Stimulated activated naive B cell treated with anti-CD40 and anti-IgM and Interleukin-4, amounts not matched to agents 10 μg/mL and 1 μg/mL and 100 μg/mL, for 72 hours (primary cell): ENCODE results near the gene DIP2B.
A peak's percentile ranks its signal among the peaks of the same experiment; 100 is the strongest.

ENCODE experiments used
- ATAC-seq, 2 donors: fragments of 150-1000 bp; cut with Tn5 transposase; replicated peaks; 2 replicates each; pipeline ENCODE4 v1.10.0; 2021; ENCODE audit warnings: moderate library complexity in 1 of 2
- DNase-seq: peaks from one replicate; pipeline ENCODE4 v3.0.0; 2021
- H3K27ac Mint-ChIP-seq: one replicate; pipeline ENCODE4 v1.8.0; 2022; ENCODE audit warnings: mild to moderate bottlenecking, mixed read lengths
- H3K27me3 Mint-ChIP-seq, 2 donors: one replicate each; pipeline ENCODE4 v1.8.0; 2022; ENCODE audit warnings: mixed read lengths in 2 of 2
- H3K36me3 Mint-ChIP-seq, 2 donors: one replicate each; pipeline ENCODE4 v1.8.0; 2022; ENCODE audit warnings: mixed read lengths in 2 of 2, mild to moderate bottlenecking in 1 of 2
- H3K4me1 Mint-ChIP-seq, 2 donors: one replicate each; pipeline ENCODE4 v1.8.0; 2022; ENCODE audit warnings: mixed read lengths in 2 of 2, mild to moderate bottlenecking in 1 of 2
- H3K4me3 Mint-ChIP-seq, 2 donors: one replicate each; pipeline ENCODE4 v1.8.0; 2022; ENCODE audit warnings: mild to moderate bottlenecking in 2 of 2, mixed read lengths in 2 of 2, moderate library complexity in 1 of 2
- H3K9me3 Mint-ChIP-seq, 2 donors: one replicate each; pipeline ENCODE4 v1.8.0; 2022; ENCODE audit warnings: mixed read lengths in 2 of 2, mild to moderate bottlenecking in 1 of 2

DIP2B gene

DNA sequence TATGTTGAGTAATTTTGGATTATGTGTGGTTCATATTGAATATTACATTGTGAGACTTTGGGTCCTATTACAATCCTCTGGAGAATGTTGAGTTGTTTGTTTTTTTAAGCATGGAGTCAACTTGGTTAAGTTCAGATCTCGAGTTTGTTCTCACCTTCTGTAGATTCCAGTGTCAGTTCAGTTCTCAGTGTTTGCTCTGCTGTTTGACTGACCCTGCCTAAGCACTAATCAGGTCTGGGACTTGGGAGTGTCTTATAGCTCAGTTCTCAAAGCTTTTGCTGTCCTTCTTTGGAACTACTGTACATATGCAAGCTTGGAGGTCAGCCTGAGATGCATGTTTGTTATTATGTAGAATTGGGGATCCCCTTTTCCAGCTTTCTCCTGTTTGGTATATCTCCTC, 63.1 kb downstream of the DIP2B start:
- ATAC-seq: no peak
- H3K4me3 Mint-ChIP-seq: no peak overlapping the region
- H3K27me3 Mint-ChIP-seq: no peaks in the 10 kb centered on the region
- peaks cover 2 to 7% of the 10 kb centered on the region in 2 donors for H3K9me3 Mint-ChIP-seq
- no peak overlapping the region for H3K27ac Mint-ChIP-seq
- H3K36me3 Mint-ChIP-seq: peaks cover 7 to 16% of the 10 kb centered on the region in 2 donors
- DNase-seq: no peak
- peaks cover 27 to 64% of the 10 kb centered on the region in 2 donors for H3K4me1 Mint-ChIP-seq

GRCh38 chr12:50568338-50569091, 63.7 kb downstream of the DIP2B start:
- ATAC-seq (no peak), DNase-seq (no peak)
- H3K9me3 Mint-ChIP-seq: peaks cover 2 to 7% of the 10 kb centered on the region in 2 donors
- no peak overlapping the region for H3K4me3 Mint-ChIP-seq
- peaks cover 30 to 64% of the 10 kb centered on the region in 2 donors for H3K4me1 Mint-ChIP-seq
- H3K27ac Mint-ChIP-seq: no peak overlapping the region
- no peaks in the 10 kb centered on the region for H3K27me3 Mint-ChIP-seq
- H3K36me3 Mint-ChIP-seq: peaks cover 7 to 16% of the 10 kb centered on the region in 2 donors

DNA sequence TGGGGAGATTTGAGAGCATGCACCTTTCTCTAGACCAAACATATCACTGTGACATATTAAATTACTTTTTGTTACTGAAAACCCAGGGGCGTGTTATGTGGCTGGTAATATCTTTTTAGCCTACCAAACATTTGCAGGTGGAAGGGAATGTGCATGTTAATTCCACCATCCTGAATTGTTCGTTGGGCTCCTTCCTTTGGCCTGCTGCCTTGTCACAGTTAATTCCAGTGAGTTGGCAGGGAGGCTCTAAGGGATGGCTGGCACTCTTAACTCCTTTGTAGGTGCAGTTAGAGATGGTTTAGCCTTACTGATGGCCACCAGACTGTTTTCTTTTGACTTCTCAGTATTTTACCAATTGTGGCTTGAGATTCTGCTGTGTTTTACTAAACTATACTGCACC, 64.5 kb downstream of the DIP2B start:
- Mint-ChIP-seq H3K4me1 (peaks cover 29 to 57% of the 10 kb centered on the region in 2 donors), H3K36me3 (peaks cover 7 to 16% of the 10 kb centered on the region in 2 donors), H3K27ac (no peak overlapping the region), H3K4me3 (no peak overlapping the region), H3K9me3 (peaks cover 2 to 7% of the 10 kb centered on the region in 2 donors), H3K27me3 (no peaks in the 10 kb centered on the region)
- ATAC-seq: no peak
- no peak for DNase-seq

GRCh38 chr12:50569876-50570275, 65.1 kb downstream of the DIP2B start:
- no peaks in the 10 kb centered on the region for H3K27me3 Mint-ChIP-seq
- ATAC-seq (no peak), DNase-seq (no peak)
- H3K27ac Mint-ChIP-seq: no peak overlapping the region
- peaks cover 27 to 54% of the 10 kb centered on the region in 2 donors for H3K4me1 Mint-ChIP-seq
- peaks cover 2 to 7% of the 10 kb centered on the region in 2 donors for H3K9me3 Mint-ChIP-seq
- H3K4me3 Mint-ChIP-seq: no peak overlapping the region
- H3K36me3 Mint-ChIP-seq: peaks cover 7 to 13% of the 10 kb centered on the region in 2 donors

DNA sequence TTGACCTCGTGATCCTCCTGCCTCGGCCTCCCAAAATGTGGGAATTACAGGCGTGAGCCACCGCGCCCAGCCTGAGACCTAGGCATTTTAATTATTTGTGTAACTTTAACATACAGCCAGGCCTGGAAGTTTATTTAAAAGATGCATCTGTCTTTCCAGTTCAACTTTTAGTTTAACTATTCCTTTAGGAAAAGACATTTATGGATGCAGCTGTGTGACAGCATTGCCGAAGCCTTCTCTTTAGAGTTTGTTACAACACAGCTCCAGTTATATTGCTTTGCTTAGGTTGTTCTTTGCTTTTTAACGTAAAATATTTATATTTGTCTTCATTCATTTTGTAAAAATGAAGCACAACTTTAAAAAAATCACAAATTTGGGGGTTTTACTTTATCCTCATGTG, 67.0 kb downstream of the DIP2B start:
- H3K27me3 Mint-ChIP-seq: no peaks in the 10 kb centered on the region
- peaks cover 7% of the 10 kb centered on the region in 2 donors for H3K36me3 Mint-ChIP-seq
- no peak for DNase-seq
- H3K27ac Mint-ChIP-seq: no peak overlapping the region
- peaks cover 29 to 45% of the 10 kb centered on the region in 2 donors for H3K4me1 Mint-ChIP-seq
- peaks cover 2 to 7% of the 10 kb centered on the region in 2 donors for H3K9me3 Mint-ChIP-seq
- no peak for ATAC-seq
- H3K4me3 Mint-ChIP-seq: no peak overlapping the region

DNA sequence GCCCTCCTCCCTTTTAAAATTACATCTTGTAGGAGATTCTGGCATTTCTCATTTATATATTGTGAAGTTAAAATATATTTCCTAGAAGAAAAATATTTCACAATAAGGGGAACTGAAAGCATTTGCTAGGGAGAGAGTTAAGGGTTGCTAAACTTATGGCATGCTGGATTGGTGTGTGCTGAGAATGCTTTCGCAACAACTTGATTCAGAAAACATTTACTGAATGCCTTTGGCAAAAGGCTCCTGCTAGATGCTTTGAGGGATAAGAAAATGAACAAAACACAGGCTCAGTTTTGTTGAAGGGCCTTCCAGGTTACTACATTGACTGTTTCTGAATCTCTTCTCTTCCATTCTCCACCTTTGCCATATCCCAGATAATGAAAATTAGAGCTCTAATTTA, 67.5 kb downstream of the DIP2B start:
- no peak for DNase-seq
- peak in 1 of 2 donors; percentile 29 for ATAC-seq
- Mint-ChIP-seq H3K4me1 (peaks cover 29 to 43% of the 10 kb centered on the region in 2 donors), H3K36me3 (peaks cover 7% of the 10 kb centered on the region in 2 donors), H3K27me3 (no peaks in the 10 kb centered on the region), H3K27ac (no peak overlapping the region), H3K4me3 (no peak overlapping the region), H3K9me3 (peaks cover 2 to 7% of the 10 kb centered on the region in 2 donors)

DNA sequence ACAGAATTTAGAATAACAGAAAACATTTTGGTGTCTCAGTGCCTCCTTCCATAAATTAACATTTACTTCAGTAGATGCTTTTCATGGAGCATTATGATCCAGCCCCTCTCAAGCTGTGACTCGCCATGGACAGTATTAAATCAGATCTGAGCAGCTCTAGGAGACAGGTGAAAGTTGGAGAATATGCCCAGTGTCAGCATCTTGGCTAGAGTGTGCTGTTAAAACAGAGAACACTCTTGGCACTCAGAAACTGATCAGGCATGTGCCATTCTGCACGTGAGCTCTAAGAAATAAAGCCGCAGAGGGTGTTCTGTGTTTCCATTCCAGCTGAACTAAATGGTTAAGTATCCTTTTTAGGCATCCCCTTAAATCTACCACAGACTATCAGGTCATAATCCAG, 68.0 kb downstream of the DIP2B start:
- Mint-ChIP-seq H3K9me3 (peaks cover under 1 to 6% of the 10 kb centered on the region in 2 donors), H3K36me3 (peaks cover 5 to 6% of the 10 kb centered on the region in 2 donors), H3K4me1 (peaks cover 28 to 38% of the 10 kb centered on the region in 2 donors), H3K27ac (no peak overlapping the region), H3K27me3 (no peaks in the 10 kb centered on the region), H3K4me3 (no peak overlapping the region)
- ATAC-seq: no peak
- no peak for DNase-seq

DNA sequence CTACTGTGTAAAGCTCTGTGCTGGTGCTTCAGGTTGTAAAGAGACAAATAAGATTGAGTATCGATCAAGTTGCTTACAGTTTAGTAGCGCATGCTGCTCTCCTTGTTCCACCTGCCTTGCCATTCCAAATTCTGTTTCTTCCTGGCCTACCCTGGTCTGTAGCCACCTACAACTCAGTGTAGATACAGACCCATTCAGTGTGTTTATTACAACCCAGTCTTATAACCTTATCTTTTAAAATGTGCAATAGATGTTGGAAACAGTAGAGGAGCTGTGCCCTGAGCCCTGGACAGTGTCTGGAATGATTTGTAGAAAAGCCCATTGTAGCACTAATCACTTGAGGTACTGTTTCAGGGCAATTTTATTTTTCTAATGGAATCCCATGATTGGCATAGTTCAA, 68.5 kb downstream of the DIP2B start:
- Mint-ChIP-seq H3K27me3 (no peaks in the 10 kb centered on the region), H3K36me3 (peaks cover 3 to 4% of the 10 kb centered on the region in 2 donors), H3K27ac (no peak overlapping the region), H3K4me3 (no peak overlapping the region), H3K4me1 (peaks cover 25 to 33% of the 10 kb centered on the region in 2 donors), H3K9me3 (peaks cover 0 to 4% of the 10 kb centered on the region in 2 donors)
- DNase-seq: no peak
- no peak for ATAC-seq

DNA sequence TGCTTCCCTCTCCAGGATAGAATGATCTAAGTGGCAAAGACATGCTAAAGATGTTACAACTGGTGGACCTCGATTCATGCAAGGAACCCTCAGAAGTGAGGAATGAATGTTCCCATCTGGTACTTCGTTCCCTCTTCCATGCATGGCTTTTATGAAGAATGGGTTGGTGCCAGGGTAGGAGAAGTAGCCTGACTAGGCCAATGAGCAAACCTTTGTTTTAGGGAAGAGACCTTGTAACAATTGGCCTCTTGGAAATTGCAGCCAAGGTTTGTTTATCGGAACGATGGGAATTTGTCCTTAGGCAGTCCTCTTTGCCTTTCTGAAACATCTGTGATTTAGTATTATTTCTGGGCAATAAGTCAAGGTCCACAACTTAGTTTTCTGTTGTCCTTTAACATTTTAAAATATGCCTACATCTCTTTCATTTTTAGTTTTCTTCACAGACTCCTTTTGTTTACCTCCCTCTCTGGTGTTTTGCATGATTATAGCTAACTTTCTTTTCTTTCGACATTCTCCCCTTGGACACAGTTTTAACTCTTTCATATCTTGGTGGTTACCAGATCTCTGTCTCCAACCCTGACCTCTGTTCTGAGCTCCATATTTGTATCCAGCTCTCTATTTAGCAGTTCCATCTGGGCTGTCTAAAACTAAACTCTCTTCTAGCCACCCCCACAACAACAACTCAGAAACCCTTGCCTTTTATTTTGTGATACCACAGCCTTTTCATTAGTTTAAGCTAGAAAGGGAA, 70.0 kb downstream of the DIP2B start:
- H3K36me3 Mint-ChIP-seq: no peaks in the 10 kb centered on the region
- H3K4me3 Mint-ChIP-seq: no peak overlapping the region
- DNase-seq: no peak
- H3K4me1 Mint-ChIP-seq: peaks cover 22 to 27% of the 10 kb centered on the region in 2 donors
- H3K27me3 Mint-ChIP-seq: no peaks in the 10 kb centered on the region
- H3K27ac Mint-ChIP-seq: peak overlapping the region; percentile 78
- no peaks in the 10 kb centered on the region for H3K9me3 Mint-ChIP-seq
- ATAC-seq: no peak

- H3K27me3 Mint-ChIP-seq: no peaks in the 10 kb centered on the region
- peak; percentile 8 for DNase-seq
- H3K27ac Mint-ChIP-seq: peak overlapping the region; percentile 72
- peak overlapping the region in 1 of 2 donors; percentile 1 for H3K4me3 Mint-ChIP-seq
- peaks cover 20 to 21% of the 10 kb centered on the region in 2 donors for H3K4me1 Mint-ChIP-seq
- peaks cover 0 to 1% of the 10 kb centered on the region in 2 donors for H3K36me3 Mint-ChIP-seq
- H3K9me3 Mint-ChIP-seq: no peaks in the 10 kb centered on the region
- peak; percentile 83 to 91 for ATAC-seq
These were observed 75.0 kb downstream of the DIP2B start for GRCh38 chr12:50579757-50580267.

- Mint-ChIP-seq H3K9me3 (no peaks in the 10 kb centered on the region), H3K27me3 (no peaks in the 10 kb centered on the region), H3K4me3 (peak overlapping the region in 1 of 2 donors; percentile 62), H3K27ac (peak overlapping the region; percentile 85), H3K4me1 (peaks cover 14 to 16% of the 10 kb centered on the region in 2 donors), H3K36me3 (peaks cover 0 to 1% of the 10 kb centered on the region in 2 donors)
- ATAC-seq: no peak
- no peak for DNase-seq
These were observed 75.7 kb downstream of the DIP2B start for GRCh38 chr12:50580436-50580835.

- Mint-ChIP-seq H3K9me3 (no peaks in the 10 kb centered on the region), H3K27ac (no peak overlapping the region), H3K36me3 (peaks cover 0 to 1% of the 10 kb centered on the region in 2 donors), H3K27me3 (no peaks in the 10 kb centered on the region), H3K4me1 (peaks cover 13 to 16% of the 10 kb centered on the region in 2 donors), H3K4me3 (no peak overlapping the region)
- ATAC-seq (no peak), DNase-seq (no peak)
These were observed 76.7 kb downstream of the DIP2B start for GRCh38 chr12:50581226-50582184.

DNA sequence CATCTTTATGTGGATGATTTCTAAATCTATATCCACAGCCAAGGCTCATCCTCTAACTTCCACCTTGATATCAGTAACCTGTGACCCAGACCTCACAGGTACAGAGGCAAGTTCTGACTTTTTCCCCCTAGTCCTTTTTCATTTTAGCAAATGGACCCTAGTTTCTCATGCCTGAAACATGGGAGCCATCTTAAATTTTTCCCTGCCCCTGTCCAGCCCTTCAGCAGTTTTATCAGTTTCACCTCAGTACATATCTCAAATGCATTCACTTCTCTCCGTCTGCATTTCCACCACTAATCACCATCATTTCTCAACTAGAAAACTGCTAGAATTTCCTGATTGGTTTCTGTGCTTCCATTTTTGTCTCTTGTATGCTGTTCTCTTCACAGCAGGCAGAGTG, 79.3 kb downstream of the DIP2B start:
- Mint-ChIP-seq H3K27me3 (no peaks in the 10 kb centered on the region), H3K4me3 (no peak overlapping the region), H3K9me3 (no peaks in the 10 kb centered on the region), H3K4me1 (peaks cover 18 to 34% of the 10 kb centered on the region in 2 donors), H3K27ac (no peak overlapping the region), H3K36me3 (peaks cover 0 to 3% of the 10 kb centered on the region in 2 donors)
- ATAC-seq (no peak), DNase-seq (no peak)
